Brain pericyte (primary cell): ENCODE measurements around the gene RAB3A.
"Not testable (repeated sequence)": the region's sequence is repeated elsewhere in the genome, so short reads cannot be mapped to it uniquely, and the experiment has no call there.

Experiments
- DNase-seq: peaks from one replicate; pipeline ENCODE4 v3.0.0-alpha.2; 2012; ENCODE audit warnings: low read depth, low spot score

RAB3A gene

DNA sequence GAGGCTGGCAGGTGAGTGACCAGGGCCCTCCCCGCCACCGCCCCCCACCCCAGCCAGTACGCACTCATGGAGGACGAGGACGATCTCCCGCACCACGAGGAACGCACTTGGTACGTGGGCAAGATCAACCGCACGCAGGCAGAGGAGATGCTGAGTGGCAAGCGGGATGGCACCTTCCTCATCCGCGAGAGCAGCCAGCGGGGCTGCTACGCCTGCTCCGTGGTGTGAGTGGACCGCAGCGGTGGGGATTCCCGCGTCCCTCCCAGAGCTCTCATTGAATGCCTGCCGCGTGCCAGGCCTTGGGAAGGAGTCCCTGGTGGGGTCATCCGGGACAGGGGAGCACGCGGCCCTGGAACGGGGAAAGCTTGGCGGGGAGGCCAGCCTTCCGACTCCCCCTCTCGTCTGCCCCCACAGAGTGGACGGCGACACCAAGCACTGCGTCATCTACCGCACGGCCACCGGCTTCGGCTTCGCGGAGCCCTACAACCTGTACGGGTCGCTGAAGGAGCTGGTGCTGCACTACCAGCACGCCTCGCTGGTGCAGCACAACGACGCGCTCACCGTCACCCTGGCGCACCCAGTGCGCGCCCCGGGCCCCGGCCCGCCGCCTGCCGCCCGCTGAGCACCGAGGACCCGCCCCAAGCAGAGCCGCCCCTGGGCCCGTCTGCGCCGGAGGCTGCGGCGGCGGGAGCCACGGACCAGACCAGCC lies 35.0 kb downstream of the RAB3A start:
- no peak for DNase-seq

DNA sequence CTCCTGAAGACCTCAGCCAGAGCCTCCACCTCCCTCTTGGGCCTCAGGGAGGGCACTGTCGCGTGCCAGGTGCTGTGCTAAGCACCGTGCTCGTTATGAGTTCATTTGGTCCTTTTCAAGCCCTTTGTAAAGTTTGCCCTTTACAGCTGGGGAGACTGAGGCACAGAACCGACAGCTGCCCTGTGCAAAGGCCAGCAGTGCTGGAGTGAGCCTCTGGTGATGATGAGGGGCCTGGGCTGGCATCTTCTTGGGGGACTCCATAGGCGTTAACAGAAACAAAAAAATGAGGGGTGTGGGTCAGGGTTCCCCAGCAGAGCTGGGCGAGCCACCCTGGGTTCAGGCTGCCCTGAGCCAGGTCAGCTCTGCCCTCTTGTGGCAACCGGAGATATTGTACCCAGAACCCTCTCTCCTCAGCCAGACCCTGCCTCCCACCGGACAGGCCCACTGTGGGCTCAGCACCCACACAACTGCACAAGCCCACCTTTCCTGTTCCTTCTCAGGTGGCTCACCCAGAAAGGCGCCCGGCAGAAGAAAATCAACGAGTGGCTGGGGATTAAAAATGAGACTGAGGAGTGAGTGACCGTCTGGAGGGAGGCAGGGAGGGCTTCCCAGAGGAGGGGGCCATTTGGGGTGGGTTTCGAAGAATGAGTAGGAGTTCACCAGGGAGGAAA lies 35.7 kb downstream of the RAB3A start:
- no peak for DNase-seq

DNA sequence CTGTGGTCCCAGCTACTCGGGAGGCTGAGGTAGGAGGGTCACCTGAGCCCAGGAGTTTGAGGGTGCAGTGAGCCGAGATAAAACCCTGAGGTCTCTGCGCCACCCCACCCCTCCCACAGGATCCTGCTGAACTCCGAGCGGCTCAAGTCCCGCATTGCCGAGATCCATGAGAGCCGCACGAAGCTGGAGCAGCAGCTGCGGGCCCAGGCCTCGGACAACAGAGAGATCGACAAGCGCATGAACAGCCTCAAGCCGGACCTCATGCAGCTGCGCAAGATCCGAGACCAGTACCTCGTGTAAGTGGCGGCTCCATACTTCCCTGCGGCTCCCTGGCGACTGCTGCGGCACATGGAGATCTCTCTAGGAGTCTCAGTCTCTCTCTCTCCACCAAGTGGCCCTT lies 36.8 kb downstream of the RAB3A start:
- no peak for DNase-seq

DNA sequence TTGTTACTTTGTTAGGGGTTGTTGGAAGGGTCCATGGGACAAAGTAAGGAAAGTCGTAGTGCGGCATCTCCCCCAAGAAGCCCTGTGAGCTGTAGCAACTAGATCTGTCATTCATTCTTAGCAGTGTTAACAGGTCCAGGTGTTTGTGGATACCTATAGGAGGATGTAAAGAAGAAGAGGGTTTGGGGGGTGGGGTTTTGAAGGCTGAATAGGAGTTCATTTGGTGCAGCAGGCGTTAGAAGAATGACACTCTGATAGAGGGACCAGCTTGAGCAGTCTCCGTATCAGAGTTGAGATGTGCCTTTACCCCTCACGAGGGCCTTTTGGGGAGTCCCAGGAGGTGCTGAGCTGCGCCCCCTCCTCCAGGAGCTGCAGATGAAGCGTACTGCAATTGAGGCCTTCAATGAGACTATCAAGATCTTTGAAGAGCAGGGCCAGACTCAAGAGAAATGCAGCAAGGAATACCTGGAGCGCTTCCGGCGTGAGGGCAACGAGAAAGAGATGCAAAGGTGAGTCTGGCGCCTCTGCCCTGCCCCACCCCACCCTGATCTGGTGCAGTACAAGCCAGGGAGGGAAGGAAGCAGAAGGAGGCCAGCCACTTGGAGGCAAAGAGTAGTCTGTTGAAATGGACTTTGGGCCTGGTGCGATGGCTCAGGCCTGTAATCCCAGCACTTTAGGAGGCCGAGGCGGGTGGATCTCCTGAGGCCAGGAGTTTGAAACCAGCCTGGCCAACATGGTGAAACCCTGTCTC lies 37.9 kb downstream of the RAB3A start:
- no peak for DNase-seq

DNA sequence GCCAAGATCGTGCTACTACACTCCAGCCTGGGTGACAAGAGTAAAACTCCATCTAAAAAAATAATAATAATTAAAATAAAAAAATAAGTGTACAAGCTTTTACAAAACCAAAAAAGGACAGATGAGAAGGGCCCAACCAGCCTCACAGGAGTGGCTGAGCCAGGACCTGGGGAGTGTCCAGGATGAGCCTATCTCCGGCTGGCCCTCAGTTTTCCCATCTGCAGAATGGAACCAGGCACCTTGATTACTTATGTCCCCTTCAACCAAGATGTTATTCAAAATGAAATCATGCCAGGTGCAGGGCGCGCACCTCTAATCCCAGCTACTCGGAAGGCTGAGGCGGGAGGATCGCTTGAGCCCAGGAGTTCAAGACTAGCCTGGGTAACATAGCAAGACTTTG lies 39.8 kb downstream of the RAB3A start:
- no peak for DNase-seq

DNA sequence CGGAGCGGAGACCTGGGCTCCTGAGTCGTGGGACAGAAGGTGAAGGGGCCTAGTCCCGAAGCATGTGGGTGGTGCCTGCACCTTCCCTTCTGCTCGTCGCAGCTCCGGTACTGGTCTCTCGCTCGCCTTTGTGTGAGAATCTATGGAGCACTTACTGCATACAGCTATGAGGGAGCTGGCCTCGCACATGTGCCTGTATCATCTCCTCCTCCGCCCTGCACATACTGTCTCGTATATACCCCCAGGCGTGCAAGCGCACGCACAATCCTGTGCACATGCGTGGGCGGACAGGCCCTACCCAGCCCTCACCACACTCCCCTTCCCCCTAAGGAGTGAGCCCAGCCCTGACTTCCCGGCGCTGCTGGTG lies 42.2 kb downstream of the RAB3A start:
- DNase-seq: no peak

DNA sequence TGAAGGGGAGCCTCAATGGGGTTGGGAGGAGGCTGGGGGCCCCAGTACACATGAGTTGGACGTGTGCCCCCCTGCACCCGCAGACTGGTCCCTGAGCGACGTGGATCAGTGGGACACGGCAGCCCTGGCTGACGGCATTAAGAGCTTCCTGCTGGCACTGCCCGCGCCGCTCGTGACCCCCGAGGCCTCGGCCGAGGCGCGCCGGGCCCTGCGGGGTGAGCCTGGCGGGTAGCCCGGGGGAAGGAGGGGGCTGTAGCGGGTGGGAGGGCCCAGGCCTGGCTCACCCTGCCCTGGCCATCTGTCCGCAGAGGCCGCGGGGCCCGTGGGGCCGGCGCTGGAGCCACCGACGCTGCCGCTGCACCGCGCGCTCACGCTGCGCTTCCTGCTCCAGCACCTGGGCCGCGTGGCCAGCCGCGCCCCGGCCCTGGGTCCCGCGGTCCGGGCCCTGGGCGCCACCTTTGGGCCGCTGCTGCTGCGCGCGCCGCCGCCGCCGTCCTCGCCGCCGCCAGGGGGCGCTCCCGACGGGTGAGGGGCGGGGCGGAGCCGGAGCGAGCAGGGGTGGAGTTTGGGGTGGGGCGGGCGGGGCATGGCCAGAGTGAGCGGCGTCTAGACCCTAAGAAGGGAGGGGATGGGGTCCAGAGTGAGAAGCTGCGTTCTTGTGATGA lies 42.7 kb downstream of the RAB3A start:
- DNase-seq: no peak

DNA sequence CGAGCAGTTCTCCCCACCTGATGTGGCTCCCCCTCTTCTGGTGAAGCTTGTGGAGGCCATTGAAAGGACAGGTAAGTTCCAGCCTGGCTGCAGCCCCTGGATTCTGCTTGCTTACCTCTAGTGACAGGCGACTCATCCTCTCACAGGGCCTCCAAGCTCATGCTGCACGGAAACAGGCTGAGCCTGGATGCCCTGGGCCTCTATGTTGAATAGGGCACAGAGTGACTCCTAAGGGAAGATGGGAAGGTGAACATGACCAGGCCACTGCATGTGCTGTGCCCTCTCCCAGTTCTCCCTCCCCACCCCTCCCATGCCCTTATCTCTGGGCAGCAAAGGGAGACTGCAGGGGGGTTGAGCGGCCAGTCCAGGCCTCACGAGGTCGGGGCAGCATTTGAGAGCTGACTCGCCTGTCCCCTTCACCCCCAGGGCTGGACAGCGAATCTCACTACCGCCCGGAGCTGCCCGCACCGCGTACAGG lies 43.3 kb downstream of the RAB3A start:
- no peak for DNase-seq

DNA sequence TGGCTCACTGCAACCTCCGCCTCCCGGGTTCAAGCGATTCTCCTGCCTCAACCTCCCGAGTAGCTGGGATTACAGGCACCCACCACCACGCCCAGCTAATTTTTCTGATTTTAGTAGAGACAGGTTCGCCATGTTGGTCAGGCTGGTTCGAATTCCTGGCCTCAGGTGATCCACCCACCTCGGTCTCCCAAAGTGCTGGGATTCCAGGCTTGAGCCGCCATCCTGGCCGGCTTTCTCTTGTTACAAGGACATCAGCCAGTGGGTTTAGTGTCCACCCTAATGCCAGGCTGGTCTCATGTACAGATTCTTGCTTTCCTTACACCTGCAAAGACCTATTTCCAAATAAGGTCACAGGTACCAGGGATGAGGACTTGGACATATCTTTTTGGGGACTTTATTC lies 44.0 kb downstream of the RAB3A start:
- no peak for DNase-seq

DNA sequence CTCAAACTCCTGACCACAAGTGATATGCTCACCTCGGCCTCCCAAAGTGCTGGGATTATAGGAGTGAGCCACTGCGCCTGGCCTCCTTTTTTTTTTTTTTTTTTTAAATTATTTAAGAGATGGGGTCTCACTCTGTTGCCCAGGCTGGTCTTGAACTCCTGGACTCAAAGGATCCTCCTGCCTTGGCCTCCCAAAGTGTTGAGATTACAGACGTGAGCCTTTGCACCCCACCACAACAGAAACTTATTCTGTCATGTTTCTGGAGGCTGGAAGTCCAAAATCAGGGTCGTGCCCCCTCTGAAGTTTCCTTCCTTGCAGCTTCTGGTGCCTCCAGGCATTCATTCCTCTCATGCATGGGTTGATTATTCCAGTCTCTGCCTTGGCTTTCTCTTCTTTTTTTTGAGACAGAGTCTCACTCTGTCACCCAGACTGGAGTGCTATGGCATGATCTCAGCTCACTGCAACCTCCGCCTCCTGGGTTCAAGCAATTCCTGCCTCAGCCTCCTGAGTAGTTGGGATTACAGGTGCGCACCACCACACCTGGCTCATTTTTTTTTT lies 44.7 kb downstream of the RAB3A start:
- not testable (repeated sequence) for DNase-seq

DNA sequence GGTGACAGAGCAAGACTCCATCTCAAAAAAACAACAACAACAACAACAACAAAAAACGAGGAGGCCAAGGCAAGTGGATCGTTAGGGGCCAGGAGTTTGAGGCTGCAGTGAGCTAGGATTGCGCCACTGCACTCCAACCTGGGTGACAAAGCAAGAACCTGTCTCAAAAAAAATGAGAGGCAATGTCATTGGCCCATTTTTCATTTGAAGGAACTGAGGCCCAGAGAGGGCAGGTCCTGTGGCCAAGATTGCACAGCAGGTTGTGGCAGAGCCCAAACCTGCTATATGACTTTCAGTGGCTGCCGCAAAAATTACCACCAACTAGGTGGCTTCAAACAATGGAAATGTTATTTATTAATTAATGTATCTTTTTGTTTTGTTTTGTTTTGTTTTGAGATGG lies 45.4 kb downstream of the RAB3A start:
- no peak for DNase-seq

DNA sequence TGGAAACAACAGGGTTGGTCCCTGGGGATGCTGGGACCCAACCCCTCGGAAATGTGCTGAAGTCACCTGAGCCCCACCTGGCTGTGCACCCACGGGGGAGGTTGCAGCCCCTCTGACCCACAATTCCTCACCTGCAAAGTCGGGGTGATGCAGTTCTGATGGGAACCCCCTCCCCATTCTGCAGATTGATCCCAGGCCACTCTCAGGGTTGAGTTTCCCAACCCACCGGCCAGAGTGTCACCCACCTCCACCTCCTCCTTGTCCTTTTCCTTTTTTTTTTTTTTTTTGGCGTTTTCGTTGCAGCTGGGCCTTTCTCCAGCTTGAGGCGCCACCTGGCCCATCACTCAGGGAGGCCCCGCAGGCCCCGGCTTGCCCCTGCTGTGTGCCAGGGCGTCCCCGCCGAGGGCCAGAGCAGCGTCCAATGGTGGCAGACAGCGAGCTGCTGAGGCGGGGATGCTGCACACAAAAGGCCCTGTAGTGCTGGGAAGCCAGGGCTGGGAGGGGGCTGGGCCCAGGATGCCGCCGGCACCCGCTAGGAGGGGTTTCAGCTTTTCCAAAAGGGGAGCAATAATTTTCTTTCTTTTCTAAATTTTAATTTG lies 46.3 kb downstream of the RAB3A start:
- no peak for DNase-seq

DNA sequence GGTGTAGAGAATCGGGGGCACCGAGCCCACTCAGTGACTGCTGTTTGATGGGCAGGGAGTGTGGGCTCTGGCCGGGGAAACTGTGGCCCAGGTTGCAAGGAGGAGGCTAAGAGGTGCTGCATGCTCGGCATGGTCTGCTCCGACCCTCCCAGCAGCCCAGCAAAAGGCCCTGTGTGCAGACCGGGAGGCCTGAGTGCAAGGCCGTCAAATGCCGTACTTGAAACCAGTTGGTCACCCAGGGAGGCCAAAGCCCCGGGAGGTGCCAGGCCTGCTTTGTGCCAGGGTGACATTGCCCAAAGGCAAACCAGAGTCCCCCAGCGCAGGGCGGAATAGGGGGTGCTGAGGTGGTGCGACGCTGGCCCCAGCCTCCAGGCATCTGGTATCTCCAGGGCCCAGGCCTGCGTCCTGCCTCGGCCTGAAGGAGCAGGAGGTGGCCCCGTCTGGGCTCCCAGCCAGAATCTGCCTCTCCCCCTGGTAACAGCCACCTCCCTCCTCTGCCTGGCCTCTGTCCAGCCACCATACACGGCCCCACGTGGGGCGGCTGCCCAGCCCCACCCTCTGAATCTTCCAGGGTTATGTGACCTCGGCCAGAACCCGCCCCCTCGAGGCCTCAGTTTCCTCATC lies 46.9 kb downstream of the RAB3A start:
- DNase-seq: peak; percentile 53

DNA sequence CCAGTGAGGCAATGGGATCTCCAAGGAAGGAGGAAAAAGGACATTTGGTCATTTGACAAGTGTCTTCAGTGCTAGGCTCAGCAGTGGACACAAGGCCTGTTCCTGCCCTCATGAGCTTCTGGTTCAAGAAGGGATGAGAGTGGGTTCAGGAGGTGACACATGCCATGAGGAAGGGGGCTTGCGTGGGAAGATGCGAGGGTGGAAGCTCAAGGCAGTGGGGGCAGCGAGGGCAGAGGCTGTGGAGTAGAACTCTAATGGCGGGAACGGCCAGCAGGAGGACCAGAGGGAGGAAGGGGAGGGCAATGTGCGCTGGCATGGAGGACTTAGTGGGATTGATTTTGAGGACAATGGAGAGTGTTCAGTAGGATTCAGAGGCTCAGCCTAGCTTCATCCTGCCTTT lies 47.6 kb downstream of the RAB3A start:
- DNase-seq: no peak

DNA sequence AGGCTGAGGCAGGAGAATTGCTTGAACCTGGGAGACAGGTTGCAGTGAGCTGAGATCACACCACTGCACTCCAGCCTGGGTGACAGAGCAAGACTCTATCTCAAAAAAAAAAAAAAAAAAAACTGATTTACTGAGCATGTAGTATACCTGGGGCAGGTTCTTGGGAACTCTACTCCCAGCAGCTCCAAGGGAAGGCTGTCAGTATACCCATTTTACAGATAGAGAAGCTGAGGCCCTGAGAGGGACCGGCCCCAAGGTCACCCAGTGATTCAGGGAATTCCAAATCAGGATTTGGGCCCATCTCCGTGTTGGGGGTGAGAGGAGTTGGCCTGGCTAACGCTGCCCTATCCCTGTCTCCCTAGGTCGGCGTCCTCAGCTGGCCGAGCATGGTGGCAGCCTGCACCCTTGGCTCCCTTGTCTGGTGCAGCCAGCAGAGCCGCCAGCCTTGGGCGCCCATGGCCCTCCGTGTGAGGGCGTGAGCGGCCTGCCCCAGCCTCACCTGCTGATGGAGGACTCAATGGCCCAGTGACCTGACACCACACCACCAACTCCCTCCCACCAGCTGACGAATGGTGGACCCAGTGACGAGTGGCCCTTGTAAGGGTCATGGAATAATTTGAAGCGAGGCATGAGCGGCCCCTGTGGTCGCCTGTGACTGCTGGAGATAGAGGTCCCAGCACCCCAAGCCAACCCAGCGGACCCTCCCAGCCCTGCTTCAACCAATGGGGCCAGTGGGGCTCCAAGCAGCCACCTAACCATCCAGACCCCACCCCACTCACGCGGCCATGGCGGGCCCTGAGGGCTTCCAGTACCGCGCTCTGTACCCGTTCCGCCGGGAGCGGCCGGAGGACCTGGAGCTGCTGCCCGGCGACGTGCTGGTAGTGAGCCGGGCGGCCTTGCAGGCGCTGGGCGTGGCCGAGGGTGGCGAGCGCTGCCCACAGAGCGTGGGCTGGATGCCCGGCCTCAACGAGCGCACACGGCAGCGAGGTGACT lies 48.5 kb downstream of the RAB3A start:
- no peak for DNase-seq

DNA sequence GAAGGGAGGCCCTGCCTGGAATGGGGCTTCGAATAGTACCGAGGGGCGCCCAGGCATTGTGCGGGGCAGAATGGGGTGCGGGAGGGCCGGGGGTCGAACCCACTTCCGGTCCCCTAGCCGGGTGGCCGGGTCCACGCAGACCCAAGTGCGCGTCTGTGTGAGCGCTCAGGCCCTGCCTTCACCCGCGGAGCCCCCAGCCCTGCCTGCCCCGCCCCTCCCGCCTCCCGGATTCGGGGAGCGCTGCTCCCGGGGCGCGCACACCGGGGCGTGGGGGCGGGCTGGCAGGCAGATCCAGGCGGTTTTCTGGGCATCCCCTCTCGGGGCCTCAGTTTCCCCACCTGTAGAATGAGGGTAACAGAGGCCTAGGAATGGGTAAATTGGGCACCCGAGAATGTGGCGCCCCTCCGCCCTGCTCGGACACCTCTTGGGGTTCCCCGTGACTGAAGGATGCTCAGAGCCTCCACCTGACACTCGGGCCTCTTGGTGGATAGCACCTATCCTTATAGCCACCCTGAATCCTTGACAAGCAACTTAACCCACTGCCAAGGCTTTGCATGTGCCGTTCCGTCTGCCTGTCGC lies 50.2 kb downstream of the RAB3A start:
- no peak for DNase-seq

DNA sequence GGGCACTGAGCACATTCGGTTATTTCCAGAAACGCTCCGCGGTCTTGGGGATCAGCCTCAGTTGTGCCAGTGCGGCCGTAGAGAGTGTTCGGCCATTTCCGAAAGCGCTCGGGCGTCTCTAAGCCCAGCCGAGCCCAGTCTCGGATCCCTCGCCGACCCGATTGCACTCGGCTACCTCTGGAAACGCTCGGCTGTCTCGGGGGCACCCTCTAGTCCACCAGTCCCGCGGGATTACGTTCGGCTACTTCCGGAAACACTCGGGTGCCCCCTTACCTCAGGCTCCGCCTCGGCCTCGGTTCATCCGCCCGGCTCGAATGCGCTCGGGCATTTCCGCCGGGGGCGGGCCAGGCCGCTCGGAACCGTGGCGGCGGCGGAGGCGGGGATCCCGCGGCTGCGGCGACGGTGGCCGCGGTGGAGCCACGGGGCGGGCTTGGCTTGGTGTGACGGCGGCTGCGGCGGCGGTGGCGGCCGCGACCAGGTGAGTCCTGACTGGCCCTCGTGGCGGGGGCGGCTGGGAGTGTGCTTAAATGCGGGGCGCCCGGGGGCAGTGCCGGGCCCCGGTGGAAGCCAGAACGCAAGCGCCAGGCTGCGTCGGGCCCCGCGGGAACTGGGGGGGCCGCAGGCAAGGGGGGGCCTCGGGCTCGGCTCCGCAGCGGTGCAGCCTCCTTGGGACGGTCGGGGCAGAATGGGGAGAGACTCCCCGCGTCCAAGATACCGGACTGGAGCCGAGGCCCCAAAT lies 50.9 kb downstream of the RAB3A start, which contains the start of gene PIK3R2:
TSS of gene PIK3R2 (plus strand) at position 347 of the 739 bp plus-strand sequence. CDS start 2,717 bp downstream, outside the sequence.
- DNase-seq: peak; percentile 96

DNA sequence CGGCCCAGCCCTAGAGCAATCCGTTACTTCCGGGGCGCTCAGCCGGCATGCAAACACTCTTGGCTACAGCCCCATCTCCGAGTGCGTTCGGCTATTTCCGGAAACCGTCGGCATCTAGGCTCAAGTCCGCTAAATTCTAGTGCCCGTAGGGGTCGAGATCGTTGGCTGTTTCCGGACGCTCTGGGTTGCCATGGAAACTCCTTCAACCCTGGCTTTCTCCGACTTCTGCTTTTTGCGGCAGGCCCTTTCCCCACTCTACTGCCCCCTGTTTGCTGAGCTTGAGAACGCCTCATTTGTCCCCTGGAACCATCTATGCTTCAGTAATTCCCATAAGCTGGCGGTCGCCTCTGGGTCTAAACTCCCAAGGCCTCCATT lies 51.4 kb downstream of the RAB3A start:
- DNase-seq: peak; percentile 92
